DMS53 treated with DMSO at 0.1 percent for 48 hours (cell line): ENCODE data around the gene EFNA5.

Experiments used
- DNase-seq: peaks from one replicate; lab custom pipeline; 2025; ENCODE audit not compliant: unreplicated experiment; lab: John Stamatoyannopoulos, UW

Gene EFNA5

GRCh38 chr5:107523029-107523680 lies 147.6 kb downstream of the EFNA5 start:
- DNase-seq, result no peak

- DNase-seq, result no peak
Measured at GRCh38 chr5:107522456-107522855, 148.3 kb downstream of the EFNA5 start.

- DNase-seq, result no peak
Measured at GRCh38 chr5:107519900-107520354, 150.8 kb downstream of the EFNA5 start.

GRCh38 chr5:107518616-107519015 lies 152.1 kb downstream of the EFNA5 start:
- no peak for DNase-seq

GRCh38 chr5:107518190-107518589 lies 152.5 kb downstream of the EFNA5 start:
- no peak for DNase-seq

- DNase-seq, result no peak
Measured at GRCh38 chr5:107517185-107518033, 153.3 kb downstream of the EFNA5 start.

- DNase-seq, result no peak
Measured at GRCh38 chr5:107516452-107517184, 154.1 kb downstream of the EFNA5 start.

GRCh38 chr5:107515521-107516080 lies 155.1 kb downstream of the EFNA5 start:
- no peak for DNase-seq

GRCh38 chr5:107514305-107514704 lies 156.4 kb downstream of the EFNA5 start:
- no peak for DNase-seq

GRCh38 chr5:107513337-107514085 lies 157.2 kb downstream of the EFNA5 start:
- DNase-seq, result no peak

GRCh38 chr5:107512029-107512428 lies 158.7 kb downstream of the EFNA5 start:
- DNase-seq, result no peak

- DNase-seq, result no peak
Measured at GRCh38 chr5:107510125-107510524, 160.6 kb downstream of the EFNA5 start.

GRCh38 chr5:107508097-107508496 lies 162.6 kb downstream of the EFNA5 start:
- DNase-seq, result no peak

GRCh38 chr5:107505763-107506534 lies 164.8 kb downstream of the EFNA5 start:
- DNase-seq, result peak; percentile 90

GRCh38 chr5:107504424-107504823 lies 166.3 kb downstream of the EFNA5 start:
- DNase-seq, result peak; percentile 19

GRCh38 chr5:107502676-107503060 lies 168.1 kb downstream of the EFNA5 start:
- DNase-seq, result peak; percentile 81

- DNase-seq, result peak; percentile 77
Measured at GRCh38 chr5:107501965-107502675, 168.6 kb downstream of the EFNA5 start.

GRCh38 chr5:107500840-107501239 lies 169.9 kb downstream of the EFNA5 start:
- peak; percentile 20 for DNase-seq

- no peak for DNase-seq
Measured at GRCh38 chr5:107500347-107500746, 170.4 kb downstream of the EFNA5 start.
